HEK293 (cell line): ENCODE results near the gene XRN2.
A peak's percentile ranks its signal among the peaks of the same experiment; 100 is the strongest.

Experiments
- CTCF ChIA-PET: fragments of 350-600 bp; formaldehyde crosslinking; extraction: SDS; loops from one replicate; lab custom pipeline; 2021; ENCODE audit warnings: antibody characterized with exemption; lab: Yijun Ruan, JAX
- POLR2A ChIA-PET: fragments of 300-600 bp; formaldehyde crosslinking; extraction: SDS; loops from one replicate; lab custom pipeline; 2020; ENCODE audit warnings: antibody characterized with exemption, inconsistent platforms; lab: Yijun Ruan, JAX
- H3K27ac ChIP-seq: fragments of 200-500 bp; sonication (Bioruptor generic); 2 replicates; pipeline ENCODE4 v1.5.1; 2014; ENCODE audit warnings: low read depth, low read length, control low read depth, inconsistent platforms; ENCODE audit errors: extremely low read depth
- H3K36me3 ChIP-seq, 2 experiments: fragments of 200-500 bp in 1 of 2; sonication (Bioruptor generic) in 1 of 2; 1 replicate in 1 of 2; 2 replicates in 1 of 2; pipeline ENCODE4 v1.5.1; 2014 to 2017; ENCODE audit warnings: inconsistent platforms in 2 of 2, low read length in 2 of 2; ENCODE audit not compliant: control insufficient read depth in 2 of 2, insufficient read depth in 1 of 2
- H3K4me1 ChIP-seq: fragments of 200-500 bp; sonication (Bioruptor generic); 2 replicates; pipeline ENCODE4 v1.5.1; 2014; ENCODE audit warnings: mild to moderate bottlenecking, low read length, inconsistent platforms; ENCODE audit not compliant: control insufficient read depth, insufficient read depth
- H3K4me3 ChIP-seq: 2 replicates; pipeline ENCODE4 v1.5.1; 2011; ENCODE audit warnings: low read depth, mild to moderate bottlenecking, control low read depth, low read length, moderate library complexity
- H3K9me3 ChIP-seq: fragments of 200-500 bp; sonication (Bioruptor generic); 2 replicates; pipeline ENCODE4 v1.5.1; 2014; ENCODE audit warnings: low read depth, low read length, inconsistent platforms; ENCODE audit not compliant: control insufficient read depth, insufficient read depth
- FEZF1 ChIP-seq: fragments of 450-650 bp; formaldehyde crosslinking; IDR thresholded peaks from 2 replicates; pipeline ENCODE4 v1.5.1; 2016; ENCODE audit warnings: missing biosample characterization, missing genetic modification characterization
- GLI2 ChIP-seq: fragments of 450-650 bp; formaldehyde crosslinking; IDR thresholded peaks from 2 replicates; pipeline ENCODE4; 2017; ENCODE audit warnings: missing biosample characterization, missing genetic modification characterization, low read depth, borderline replicate concordance
- GLIS1 ChIP-seq: fragments of 450-650 bp; formaldehyde crosslinking; IDR thresholded peaks from 2 replicates; pipeline ENCODE4 v1.5.1; 2016; ENCODE audit warnings: missing biosample characterization, missing genetic modification characterization
- HIC1 ChIP-seq: fragments of 450-650 bp; formaldehyde crosslinking; IDR thresholded peaks from 2 replicates; pipeline ENCODE4 v1.5.1; 2016; ENCODE audit warnings: missing biosample characterization, missing genetic modification characterization
- OSR2 ChIP-seq: fragments of 450-650 bp; formaldehyde crosslinking; IDR thresholded peaks from 2 replicates; pipeline ENCODE4 v1.5.1; 2016; ENCODE audit warnings: missing biosample characterization, missing genetic modification characterization
- SP2 ChIP-seq: fragments of 450-650 bp; formaldehyde crosslinking; IDR thresholded peaks from 2 replicates; pipeline ENCODE4 v1.5.1; 2016; ENCODE audit warnings: missing biosample characterization, missing genetic modification characterization
- WT1 ChIP-seq: fragments of 450-650 bp; formaldehyde crosslinking; IDR thresholded peaks from 2 replicates; pipeline ENCODE4 v1.5.1; 2016; ENCODE audit warnings: missing biosample characterization, missing genetic modification characterization
- ZBTB21 ChIP-seq: fragments of 450-650 bp; formaldehyde crosslinking; IDR thresholded peaks from 2 replicates; pipeline ENCODE4 v1.5.1; 2017; ENCODE audit warnings: missing biosample characterization, missing genetic modification characterization
- ZBTB26 ChIP-seq: fragments of 450-650 bp; formaldehyde crosslinking; optimal IDR thresholded peaks from 2 replicates; pipeline ENCODE3; 2016; ENCODE audit warnings: missing biosample characterization, mild to moderate bottlenecking, missing genetic modification characterization
- ZBTB44 ChIP-seq: fragments of 450-650 bp; IDR thresholded peaks from 2 replicates; pipeline ENCODE4 v1.5.1; 2018; ENCODE audit warnings: missing biosample characterization, mild to moderate bottlenecking, missing genetic modification characterization
- ZNF274 ChIP-seq, 2 experiments: fragments of 200-500 bp in 1 of 2; fragments of 450-650 bp in 1 of 2; sonication (Bioruptor generic) in 1 of 2; formaldehyde crosslinking in 1 of 2; IDR thresholded peaks; 2 replicates each; pipeline versions ENCODE4 v1.5.1 to v1.6.1; 2014 to 2016; ENCODE audit warnings: borderline replicate concordance in 1 of 2, inconsistent platforms in 1 of 2, low read length in 1 of 2, missing biosample characterization in 1 of 2, missing genetic modification characterization in 1 of 2
- ZNF366 ChIP-seq: fragments of 450-650 bp; formaldehyde crosslinking; conservative IDR thresholded peaks from 2 replicates; pipeline ENCODE4 v1.5.1; 2016; ENCODE audit warnings: missing biosample characterization, missing genetic modification characterization
- ZNF391 ChIP-seq: fragments of 450-650 bp; formaldehyde crosslinking; IDR thresholded peaks from 2 replicates; pipeline ENCODE4 v1.5.1; 2016; ENCODE audit warnings: low read depth, missing biosample characterization, missing genetic modification characterization, borderline replicate concordance
- ZNF404 ChIP-seq: fragments of 450-650 bp; formaldehyde crosslinking; IDR thresholded peaks from 2 replicates; pipeline ENCODE4 v1.5.1; 2017; ENCODE audit warnings: missing biosample characterization, missing genetic modification characterization
- ZNF416 ChIP-seq: fragments of 450-650 bp; formaldehyde crosslinking; IDR thresholded peaks from 2 replicates; pipeline ENCODE4 v1.5.1; 2016; ENCODE audit warnings: missing biosample characterization, missing genetic modification characterization
- ZNF561 ChIP-seq: fragments of 450-650 bp; IDR thresholded peaks from 2 replicates; pipeline ENCODE4 v1.5.1; 2018; ENCODE audit warnings: missing biosample characterization, missing genetic modification characterization, borderline replicate concordance
- ZNF610 ChIP-seq: fragments of 450-650 bp; formaldehyde crosslinking; IDR thresholded peaks from 2 replicates; pipeline ENCODE4 v1.5.1; 2016; ENCODE audit warnings: missing biosample characterization, missing genetic modification characterization, borderline replicate concordance
- ZNF629 ChIP-seq: fragments of 450-650 bp; formaldehyde crosslinking; IDR thresholded peaks from 2 replicates; pipeline ENCODE4 v1.5.1; 2017; ENCODE audit warnings: missing biosample characterization, missing genetic modification characterization
- ZNF654 ChIP-seq: fragments of 450-650 bp; formaldehyde crosslinking; IDR thresholded peaks from 2 replicates; pipeline ENCODE4 v1.5.1; 2016; ENCODE audit warnings: low read depth, missing biosample characterization, missing genetic modification characterization
- ZNF843 ChIP-seq: fragments of 450-650 bp; formaldehyde crosslinking; IDR thresholded peaks from 2 replicates; pipeline ENCODE4 v1.5.1; 2016; ENCODE audit warnings: missing biosample characterization, missing genetic modification characterization
- ZSCAN23 ChIP-seq: fragments of 450-650 bp; formaldehyde crosslinking; IDR thresholded peaks from 2 replicates; pipeline ENCODE4 v1.5.1; 2016; ENCODE audit warnings: missing biosample characterization, missing genetic modification characterization
- TF ChIP-seq, protein P1 (sequence below): fragments of 450-650 bp; formaldehyde crosslinking; IDR thresholded peaks from 2 replicates; pipeline ENCODE4 v1.5.1; 2017; ENCODE audit warnings: missing biosample characterization, missing genetic modification characterization
- TF ChIP-seq, protein P2 (sequence below): fragments of 450-650 bp; formaldehyde crosslinking; IDR thresholded peaks from 2 replicates; pipeline ENCODE4 v1.5.1; 2016; ENCODE audit warnings: missing biosample characterization, missing genetic modification characterization
- TF ChIP-seq, protein P3 (sequence below): fragments of 450-650 bp; formaldehyde crosslinking; IDR thresholded peaks from 2 replicates; pipeline ENCODE4 v1.5.0; 2017; ENCODE audit warnings: missing biosample characterization, missing genetic modification characterization, borderline replicate concordance

XRN2 gene

GRCh38 chr20:21387528-21387927 is 84.4 kb downstream of the XRN2 start (continued):
- TF ChIP-seq, protein P1, sequence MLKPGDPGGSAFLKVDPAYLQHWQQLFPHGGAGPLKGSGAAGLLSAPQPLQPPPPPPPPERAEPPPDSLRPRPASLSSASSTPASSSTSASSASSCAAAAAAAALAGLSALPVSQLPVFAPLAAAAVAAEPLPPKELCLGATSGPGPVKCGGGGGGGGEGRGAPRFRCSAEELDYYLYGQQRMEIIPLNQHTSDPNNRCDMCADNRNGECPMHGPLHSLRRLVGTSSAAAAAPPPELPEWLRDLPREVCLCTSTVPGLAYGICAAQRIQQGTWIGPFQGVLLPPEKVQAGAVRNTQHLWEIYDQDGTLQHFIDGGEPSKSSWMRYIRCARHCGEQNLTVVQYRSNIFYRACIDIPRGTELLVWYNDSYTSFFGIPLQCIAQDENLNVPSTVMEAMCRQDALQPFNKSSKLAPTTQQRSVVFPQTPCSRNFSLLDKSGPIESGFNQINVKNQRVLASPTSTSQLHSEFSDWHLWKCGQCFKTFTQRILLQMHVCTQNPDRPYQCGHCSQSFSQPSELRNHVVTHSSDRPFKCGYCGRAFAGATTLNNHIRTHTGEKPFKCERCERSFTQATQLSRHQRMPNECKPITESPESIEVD (tag by site-specific recombination), result peak; percentile 76
- TF ChIP-seq WT1 (peak; percentile 59), ZBTB21 (tag by site-specific recombination) (no peak), ZNF610 (tag by site-specific recombination) (no peak), GLI2 (tag by site-specific recombination) (no peak), ZBTB44 (tag by site-specific recombination) (peak; percentile 38; the same call in 1 of the 2 replicates), ZNF561 (no peak), GLIS1 (tag by site-specific recombination) (peak; percentile 67), ZNF416 (tag by site-specific recombination) (no peak), HIC1 (tag by site-specific recombination) (0 out of 2 replicates have a peak, but pooled peaks have one; percentile 35), ZNF366 (tag by site-specific recombination) (peak; percentile 69; the same call in 1 of the 2 replicates), OSR2 (tag by site-specific recombination) (peak; percentile 50), FEZF1 (tag by site-specific recombination) (peak; percentile 34; the same call in 1 of the 2 replicates), ZNF391 (tag by site-specific recombination) (peak; percentile 69; the same call in 1 of the 2 replicates), ZNF629 (tag by site-specific recombination) (0 out of 2 replicates have a peak, but pooled peaks have one; percentile 23)
- TF ChIP-seq, protein P2, sequence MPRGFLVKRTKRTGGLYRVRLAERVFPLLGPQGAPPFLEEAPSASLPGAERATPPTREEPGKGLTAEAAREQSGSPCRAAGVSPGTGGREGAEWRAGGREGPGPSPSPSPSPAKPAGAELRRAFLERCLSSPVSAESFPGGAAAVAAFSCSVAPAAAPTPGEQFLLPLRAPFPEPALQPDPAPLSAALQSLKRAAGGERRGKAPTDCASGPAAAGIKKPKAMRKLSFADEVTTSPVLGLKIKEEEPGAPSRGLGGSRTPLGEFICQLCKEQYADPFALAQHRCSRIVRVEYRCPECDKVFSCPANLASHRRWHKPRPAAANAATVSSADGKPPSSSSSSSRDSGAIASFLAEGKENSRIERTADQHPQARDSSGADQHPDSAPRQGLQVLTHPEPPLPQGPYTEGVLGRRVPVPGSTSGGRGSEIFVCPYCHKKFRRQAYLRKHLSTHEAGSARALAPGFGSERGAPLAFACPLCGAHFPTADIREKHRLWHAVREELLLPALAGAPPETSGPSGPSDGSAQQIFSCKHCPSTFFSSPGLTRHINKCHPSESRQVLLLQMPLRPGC (tag by site-specific recombination), result peak; percentile 28; the same call in 1 of the 2 replicates

DNA sequence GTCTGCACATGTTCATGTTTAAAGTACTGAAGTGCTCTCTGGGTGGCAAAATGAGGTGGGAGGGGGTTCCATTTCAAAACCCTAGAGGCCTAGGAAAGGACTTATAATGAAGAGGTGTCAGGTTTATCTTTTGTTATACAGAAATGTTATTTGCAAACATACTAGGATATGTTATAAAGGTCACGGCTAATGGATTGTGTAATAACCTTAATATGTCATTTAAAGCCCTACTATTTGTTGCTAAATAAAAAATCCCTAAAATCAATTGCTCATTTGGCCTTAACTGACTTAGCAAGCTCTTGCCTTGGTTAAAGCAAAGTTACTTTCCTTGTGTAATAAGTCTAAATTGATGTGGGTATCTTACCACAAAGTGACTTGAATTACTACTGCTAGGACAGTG is 85.4 kb downstream of the XRN2 start:
- H3K9me3 ChIP-seq, result no peaks in the 10 kb centered on the region
- ChIA-PET POLR2A (no interaction called here), CTCF (interaction anchor here (0.9 to 1.6 kb wide), 3 partner anchors 152 to 528 kb away, joined by 3 to 4 read pairs (median 4); no protein-coding TSS in a partner anchor)
- peaks cover 0 to 33% of the 10 kb centered on the region in 2 experiments; a peak in 2 of 3 replicates for H3K36me3 ChIP-seq
- peaks cover 13% of the 10 kb centered on the region; the same call in 1 of the 2 replicates for H3K4me1 ChIP-seq
- H3K4me3 ChIP-seq, result no peak overlapping the region
- H3K27ac ChIP-seq, result no peak overlapping the region
- TF ChIP-seq ZNF654 (no peak), ZNF274 (IDR thresholded peaks at IDR 0.05; ENCODE audit: low read length) (no peak), ZNF274 (tag by site-specific recombination; IDR thresholded peaks at IDR 0.05; ENCODE audit: borderline replicate concordance) (no peak), ZNF404 (no peak), OSR2 (tag by site-specific recombination) (no peak), ZSCAN23 (tag by site-specific recombination) (no peak), GLIS1 (tag by site-specific recombination) (peak; percentile 74), ZNF843 (no peak), FEZF1 (tag by site-specific recombination) (peak; percentile 60; the same call in 1 of the 2 replicates), ZBTB26 (tag by site-specific recombination) (no peak), SP2 (tag by site-specific recombination) (no peak)
- TF ChIP-seq, protein P3, sequence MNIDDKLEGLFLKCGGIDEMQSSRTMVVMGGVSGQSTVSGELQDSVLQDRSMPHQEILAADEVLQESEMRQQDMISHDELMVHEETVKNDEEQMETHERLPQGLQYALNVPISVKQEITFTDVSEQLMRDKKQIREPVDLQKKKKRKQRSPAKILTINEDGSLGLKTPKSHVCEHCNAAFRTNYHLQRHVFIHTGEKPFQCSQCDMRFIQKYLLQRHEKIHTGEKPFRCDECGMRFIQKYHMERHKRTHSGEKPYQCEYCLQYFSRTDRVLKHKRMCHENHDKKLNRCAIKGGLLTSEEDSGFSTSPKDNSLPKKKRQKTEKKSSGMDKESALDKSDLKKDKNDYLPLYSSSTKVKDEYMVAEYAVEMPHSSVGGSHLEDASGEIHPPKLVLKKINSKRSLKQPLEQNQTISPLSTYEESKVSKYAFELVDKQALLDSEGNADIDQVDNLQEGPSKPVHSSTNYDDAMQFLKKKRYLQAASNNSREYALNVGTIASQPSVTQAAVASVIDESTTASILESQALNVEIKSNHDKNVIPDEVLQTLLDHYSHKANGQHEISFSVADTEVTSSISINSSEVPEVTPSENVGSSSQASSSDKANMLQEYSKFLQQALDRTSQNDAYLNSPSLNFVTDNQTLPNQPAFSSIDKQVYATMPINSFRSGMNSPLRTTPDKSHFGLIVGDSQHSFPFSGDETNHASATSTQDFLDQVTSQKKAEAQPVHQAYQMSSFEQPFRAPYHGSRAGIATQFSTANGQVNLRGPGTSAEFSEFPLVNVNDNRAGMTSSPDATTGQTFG (tag by site-specific recombination), result no peak
- TF ChIP-seq, all 188 proteins: peak for 2
